EH (cell line): Measurements from ENCODE around the gene TARDBP.
A peak's percentile ranks its signal among the peaks of the same experiment; 100 is the strongest.
"Not testable (repeated sequence)": the region's sequence is repeated elsewhere in the genome, so short reads cannot be mapped to it uniquely, and the experiment has no call there.

Source experiments
- DNase-seq: peaks from one replicate; pipeline ENCODE4 v3.0.0-alpha.2; 2015; ENCODE audit warnings: low read depth

TARDBP gene

DNA sequence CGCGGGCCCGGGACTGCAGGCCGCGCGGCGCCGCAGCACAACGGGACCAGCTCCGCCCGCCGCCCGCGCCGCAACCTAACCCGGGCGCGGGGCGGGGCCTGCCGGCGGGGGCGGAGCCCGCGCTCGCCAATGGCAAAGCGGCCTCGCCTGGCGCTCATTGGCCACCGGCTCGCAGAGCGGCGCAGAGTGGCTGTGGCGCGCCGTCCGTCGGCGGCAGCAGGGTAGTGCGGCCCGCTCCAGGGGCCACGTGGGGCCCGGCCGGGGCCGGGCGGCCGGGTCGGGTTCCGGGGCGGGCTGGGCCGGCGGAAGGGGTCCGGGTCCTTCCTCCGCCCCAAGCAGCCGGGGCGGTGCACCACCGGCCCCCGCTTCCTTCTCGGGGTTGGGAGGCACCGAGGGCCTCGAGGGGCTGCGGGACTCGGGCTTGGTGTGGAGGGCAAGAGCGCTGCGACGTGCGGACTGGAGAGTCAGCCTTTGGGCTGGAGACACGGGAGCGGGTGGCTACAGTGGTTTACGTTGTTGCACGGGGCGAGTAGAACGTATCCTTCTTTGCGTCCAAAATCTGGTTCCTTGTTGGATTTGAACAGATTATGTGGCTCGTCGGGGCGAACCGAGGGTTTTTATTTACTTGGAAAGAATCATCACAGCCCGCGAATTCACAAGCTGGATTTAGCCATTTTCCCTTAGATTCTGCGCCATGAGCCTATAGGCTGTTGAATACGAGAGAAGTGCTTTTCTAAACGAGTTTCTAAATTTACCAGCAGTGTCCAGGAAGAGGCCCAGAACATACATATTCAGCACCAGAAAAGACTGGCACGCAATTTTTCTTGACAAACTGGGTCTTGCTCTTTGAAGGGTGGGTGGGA is 47.7 kb downstream of the TARDBP start, which contains the start of gene SRM:
TSS of gene SRM (minus strand) at position 51 of the 863 bp plus-strand sequence. CDS start 75 bp downstream, outside the sequence.
- peak; percentile 90 for DNase-seq

DNA sequence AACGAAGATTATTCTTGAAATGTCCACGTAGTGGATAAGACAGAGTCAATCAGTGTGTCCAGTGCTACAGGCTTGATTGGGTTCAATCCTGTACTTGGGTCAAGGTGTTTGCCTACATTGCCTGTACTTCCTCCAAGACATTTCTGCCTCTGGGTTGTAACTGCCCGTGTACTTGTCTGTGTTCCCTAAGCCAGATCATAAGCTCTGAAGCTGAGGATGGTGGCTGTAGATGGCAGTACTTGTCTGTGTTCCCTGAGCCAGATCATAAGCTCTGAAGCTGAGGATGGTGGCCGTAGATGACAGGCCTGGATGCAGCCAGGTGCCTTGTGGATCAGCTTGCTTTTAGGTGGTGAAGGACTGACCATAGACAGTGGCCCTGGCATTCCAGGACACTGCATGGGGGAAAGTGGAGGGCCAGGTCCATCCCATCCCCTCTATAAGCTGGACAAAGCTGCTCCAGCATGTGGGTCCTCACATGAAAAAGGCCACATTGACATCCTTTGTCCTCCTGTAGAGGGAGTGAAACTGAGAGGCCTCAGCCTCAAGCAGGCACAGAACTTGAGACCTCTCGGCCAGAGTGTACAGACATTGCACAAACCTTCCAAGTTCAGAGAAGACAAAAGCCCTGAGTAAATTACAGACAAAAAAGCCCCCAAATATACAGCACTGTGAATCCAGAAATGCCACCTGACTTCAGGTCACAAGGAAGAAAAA is 49.4 kb downstream of the TARDBP start:
- no peak for DNase-seq

DNA sequence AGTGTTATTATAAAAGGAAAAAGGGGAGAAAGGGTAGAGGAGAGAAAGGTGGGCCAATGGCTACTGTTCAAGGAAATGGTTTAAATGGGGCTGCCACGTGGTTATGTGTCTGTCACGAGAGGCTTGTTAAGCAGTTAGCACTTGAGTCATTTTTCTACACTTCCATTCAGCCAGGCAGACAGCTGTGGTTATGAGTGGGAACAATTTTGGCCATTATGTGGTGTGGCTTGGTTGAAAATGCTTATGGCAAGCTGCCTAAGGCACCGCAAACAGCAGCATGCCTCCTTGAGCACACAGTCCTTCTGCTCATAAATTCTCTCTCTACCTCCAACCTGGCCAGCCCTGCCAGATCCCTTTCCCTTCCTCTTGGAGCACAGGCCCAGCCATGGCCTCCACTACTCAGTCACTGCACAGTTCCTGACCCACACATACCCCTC is 50.5 kb downstream of the TARDBP start:
- peak; percentile 40 for DNase-seq

DNA sequence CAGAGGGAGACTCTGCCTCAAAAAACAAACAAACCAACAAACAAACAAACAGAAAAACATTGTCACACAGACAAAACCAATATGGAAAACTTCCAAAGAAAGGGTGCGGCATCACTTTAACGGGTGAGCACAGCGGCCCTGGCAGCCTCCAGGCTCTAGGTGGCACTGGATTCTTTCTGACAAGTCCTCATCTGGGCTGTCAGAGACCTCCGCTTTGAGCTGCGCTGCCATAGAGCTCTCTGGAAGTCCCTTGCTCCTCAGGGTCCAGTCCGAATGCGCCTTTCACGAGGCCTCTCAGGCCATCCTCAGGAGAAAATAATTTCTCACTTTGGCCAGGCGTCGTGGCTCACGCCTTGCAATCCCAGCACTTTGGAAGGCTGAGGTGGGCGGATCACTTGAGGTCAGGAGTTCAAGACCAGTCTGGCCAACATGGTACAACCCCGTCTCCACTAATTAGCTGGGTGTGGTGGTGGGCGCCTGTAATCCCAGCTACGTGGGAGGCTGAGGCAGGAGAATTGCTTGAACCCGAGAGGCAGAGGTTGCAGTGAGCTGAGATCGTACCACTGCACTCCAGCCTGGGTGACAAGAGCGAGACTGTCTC is 51.6 kb downstream of the TARDBP start:
- DNase-seq, result not testable (repeated sequence)

DNA sequence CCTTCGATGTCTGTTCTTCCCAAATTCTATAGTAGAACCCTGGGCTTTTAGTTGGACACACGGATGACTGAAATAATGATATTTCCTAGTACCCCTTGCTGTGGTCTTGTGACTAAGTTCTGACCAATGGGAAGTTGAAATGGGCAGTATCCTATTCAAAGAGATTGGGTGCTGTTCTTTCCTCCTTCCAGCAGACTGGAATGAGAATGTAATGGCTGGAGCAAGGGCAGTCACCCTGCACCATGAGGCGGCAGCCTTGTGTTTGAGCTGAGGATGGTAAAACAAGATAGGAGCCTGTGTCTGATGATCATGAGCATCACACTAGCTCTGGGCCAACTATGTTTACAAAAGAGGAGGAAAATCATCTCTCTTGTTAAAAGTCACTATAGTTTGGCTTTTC is 52.5 kb downstream of the TARDBP start:
- DNase-seq, result no peak

DNA sequence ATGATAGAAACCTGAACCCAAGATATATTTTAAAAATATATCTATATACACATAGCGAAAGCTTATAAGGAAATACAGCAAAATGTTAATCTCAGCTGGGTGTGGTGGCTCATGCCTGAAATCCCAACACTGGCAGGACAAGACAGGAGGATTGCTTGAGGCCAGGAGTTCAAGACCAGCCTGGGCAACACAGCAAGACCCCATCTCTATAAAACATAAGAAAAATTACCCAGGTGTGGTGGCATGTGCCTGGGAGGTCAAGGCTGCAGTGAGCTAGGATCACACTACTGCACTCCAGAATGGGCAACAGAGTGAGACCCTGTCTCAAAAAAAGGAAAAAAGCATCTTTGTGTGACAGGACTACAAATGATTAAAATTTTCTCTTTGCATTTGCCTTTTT is 53.3 kb downstream of the TARDBP start:
- DNase-seq, result no peak

DNA sequence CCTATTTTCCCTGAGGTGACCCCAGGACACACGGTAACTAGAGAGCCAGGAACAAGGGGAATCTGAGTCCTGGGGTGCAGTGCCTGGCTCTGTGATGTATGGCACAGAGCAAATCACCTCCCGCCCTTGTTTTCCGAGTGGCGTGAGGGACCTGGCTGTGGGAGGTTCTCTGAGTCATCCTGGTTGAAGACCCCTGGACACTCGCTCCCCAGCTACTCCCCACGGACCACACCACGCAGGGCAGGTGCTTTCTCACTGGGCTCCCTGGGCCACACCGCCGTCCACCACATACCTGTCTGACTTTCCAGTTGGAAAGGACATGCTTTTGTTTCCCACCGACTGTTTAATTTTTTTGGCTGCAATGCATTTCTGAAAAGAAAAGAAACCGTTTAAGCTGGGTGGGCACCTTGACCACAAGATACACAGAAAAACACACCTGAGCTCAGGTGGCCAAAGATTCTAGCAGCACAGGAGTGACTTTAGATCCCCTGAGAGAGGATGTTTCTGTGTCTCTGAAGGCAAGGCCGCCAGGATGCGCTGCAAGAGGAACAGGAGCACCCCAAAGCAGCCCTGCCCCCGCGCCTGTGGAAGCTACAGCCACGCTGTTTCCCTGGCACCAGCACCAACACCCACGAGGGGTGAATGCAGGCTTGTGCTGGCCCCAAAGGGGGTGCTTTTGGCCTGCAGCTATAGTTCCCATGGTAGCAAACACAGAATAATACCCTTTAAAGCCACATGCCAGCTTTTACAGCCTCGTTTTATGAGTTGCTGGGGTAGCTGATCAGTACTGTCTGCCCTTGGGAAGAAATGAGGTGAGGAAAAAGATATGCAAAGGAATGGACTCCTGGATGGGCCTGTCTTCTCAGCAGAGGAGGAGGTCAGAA is 55.5 kb downstream of the TARDBP start:
- DNase-seq, result no peak

DNA sequence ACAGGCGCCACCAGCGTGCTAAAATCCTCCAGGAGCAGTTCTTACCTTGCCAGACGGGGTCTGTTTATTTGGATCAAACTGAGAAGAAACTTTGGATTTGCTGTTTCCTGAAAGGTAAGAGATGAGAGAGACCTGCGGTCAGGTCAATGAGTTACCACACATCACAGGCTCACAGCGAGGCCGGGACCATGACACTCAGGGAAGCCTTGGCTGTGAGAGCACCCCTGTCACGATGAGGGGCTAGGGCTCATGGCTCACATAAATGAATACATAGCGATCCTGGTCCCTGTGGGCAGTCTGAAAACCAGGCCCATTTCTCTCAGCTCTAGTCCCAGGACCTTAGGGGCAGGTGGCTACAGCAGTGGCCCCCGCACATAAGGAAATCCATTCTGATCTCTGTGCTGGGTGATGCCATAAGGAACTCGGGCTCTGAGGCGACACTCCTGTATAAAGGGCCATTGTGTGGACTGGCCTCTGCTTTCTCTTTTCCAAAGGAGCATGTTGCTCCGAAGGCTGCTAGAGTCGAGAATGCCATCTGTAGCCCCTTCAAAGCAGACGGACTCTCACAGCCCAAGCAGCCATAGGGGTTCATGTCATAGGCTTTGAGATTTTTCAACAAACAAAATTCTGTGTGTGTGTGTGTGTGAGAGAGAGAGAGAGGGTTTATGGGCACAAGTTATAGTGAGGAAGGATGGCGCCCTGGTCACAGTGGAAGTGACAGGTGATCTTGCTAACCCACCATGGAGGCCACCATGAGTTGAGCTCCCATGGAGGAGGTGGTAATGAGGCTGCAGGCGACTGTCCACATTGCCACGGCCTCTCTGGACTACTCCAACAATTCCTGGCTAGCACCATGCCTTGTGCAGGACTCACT is 56.4 kb downstream of the TARDBP start:
- no peak for DNase-seq

DNA sequence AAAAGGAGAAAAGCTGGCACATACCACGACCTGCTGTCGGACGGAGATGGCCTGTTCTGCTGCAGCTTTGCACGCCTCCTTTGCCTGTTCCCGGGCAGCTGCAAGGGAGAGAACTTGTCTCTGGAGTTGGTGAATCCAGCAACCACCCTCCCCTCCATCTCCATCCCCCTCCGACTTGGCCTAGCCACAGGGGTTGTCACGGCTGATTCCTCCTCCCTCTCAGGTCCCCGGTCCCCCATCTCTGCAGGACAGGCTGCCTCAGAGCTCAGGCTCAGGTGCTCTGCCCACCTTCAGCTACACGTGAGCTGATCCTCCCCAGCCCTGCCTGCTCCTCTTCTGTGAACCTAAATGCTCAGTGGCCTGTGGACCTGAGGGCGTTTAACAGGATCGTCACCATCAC is 58.4 kb downstream of the TARDBP start:
- no peak for DNase-seq

DNA sequence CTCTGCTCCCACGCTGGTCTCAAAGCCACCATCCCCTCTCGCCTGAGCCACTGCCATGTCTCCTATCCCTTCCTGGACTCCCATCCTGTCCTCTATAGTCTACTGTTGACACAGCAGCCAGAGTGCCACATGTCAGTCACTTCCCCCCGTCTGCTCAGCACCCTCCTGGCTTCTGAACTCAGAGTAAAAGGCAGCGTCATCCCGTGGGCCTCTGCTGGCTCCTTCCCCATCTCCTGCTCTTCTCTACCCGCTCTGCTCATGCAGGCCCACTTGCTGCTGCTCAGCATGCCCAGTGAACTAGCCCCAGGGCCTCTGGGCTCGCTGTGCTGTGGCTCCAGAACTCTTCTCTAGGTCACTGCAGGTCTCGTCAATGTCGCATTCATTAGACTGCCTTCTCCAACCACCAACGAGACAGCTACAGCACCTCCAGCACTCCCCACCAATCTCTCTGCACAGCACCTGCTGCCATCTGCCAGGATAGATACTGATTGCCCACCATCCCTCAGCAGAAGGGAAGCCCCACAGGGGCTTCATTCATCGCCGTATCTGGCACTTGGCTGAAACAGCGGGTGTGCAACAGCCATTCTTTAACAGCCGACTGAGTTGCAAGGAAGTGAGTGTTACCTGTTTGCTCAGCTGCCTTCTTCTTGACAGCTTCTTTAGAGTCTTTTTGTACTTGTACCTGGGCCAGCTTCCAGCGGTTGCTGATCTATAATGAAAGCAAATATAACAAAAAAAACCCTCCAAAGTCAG is 59.2 kb downstream of the TARDBP start:
- no peak for DNase-seq

DNA sequence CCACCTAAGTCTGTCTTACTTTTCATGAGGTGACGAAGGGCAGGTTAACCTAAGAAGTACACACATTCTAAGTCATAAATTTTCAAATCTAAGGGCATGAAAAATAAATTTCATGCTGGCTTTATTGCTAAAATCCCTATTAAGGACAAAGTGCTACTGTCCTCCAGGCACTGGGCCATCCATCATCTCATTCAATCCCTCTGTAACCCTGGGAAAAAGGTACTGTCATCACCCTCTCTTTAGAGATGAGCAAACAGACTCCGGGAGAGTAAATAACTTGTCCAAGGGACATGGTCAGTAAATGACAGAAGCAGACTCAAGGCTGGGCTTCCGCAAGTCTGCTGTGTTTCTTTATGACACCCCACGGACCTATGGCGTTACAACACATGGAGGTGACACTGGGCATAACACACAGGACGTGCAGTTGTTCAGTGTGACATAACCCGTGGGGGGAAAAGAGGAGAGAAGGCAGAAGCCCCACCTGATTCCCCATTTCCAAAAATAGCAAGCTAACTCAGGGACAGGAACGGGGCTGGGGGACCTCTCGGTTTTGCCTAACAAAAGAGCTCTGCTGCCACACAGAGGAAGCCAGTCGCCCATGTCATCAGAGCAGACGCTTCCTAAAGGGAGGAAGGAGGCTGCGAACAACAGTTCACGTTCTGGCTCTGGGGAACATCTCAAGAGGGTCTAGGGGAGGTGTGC is 59.9 kb downstream of the TARDBP start:
- no peak for DNase-seq

DNA sequence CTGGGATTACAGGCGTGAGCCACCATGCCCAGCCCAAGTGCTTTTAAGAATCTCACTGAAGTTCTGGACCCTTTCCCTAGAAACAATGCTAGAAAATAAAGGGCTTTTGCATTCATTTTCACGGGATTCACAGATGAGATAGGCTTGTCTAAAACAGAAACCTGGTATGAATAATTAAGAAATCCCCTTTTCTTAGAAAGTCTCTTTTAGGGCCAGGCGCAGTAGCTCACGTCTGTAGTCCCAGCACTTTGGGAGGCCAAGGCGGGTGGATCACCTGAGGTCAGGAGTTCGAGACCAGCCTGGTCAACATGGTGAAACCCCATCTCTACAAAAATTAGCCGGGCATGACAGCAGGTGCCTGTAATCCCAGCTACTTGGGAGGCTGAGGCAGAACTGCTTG is 60.9 kb downstream of the TARDBP start:
- DNase-seq, result not testable (repeated sequence)
